Measurements from ENCODE around the gene NPC2.

Gene NPC2

GRCh38 chr14:74535756-74536325 lies 42.7 kb upstream of the NPC2 start:
- H2AFZ ChIP-seq (ENCODE audit: low read length), result no peak overlapping the region
- no peaks in the 10 kb centered on the region for H3K9me3 ChIP-seq (ENCODE audit: insufficient read depth, low read depth, low read length)
- H3K4me2 ChIP-seq (ENCODE audit: low read depth, low read length, poor library complexity, severe bottlenecking), result no peak overlapping the region
- H3K4me1 ChIP-seq (ENCODE audit: insufficient read depth, low read length, poor library complexity, severe bottlenecking), result no peaks in the 10 kb centered on the region
- H3K79me2 ChIP-seq (ENCODE audit: insufficient read depth, low read length), result no peaks in the 10 kb centered on the region
- no peaks in the 10 kb centered on the region for H3K36me3 ChIP-seq (ENCODE audit: insufficient read depth, low read length)
- no peaks in the 10 kb centered on the region for H3F3A ChIP-seq (ENCODE audit: low read depth)
- no peak overlapping the region for H3K9ac ChIP-seq (ENCODE audit: low read depth, low read length, poor library complexity, severe bottlenecking)
- no peaks in the 10 kb centered on the region for H3K9me2 ChIP-seq (replicated peaks; ENCODE audit: low read depth, low read length)
- TF ChIP-seq, protein P1, sequence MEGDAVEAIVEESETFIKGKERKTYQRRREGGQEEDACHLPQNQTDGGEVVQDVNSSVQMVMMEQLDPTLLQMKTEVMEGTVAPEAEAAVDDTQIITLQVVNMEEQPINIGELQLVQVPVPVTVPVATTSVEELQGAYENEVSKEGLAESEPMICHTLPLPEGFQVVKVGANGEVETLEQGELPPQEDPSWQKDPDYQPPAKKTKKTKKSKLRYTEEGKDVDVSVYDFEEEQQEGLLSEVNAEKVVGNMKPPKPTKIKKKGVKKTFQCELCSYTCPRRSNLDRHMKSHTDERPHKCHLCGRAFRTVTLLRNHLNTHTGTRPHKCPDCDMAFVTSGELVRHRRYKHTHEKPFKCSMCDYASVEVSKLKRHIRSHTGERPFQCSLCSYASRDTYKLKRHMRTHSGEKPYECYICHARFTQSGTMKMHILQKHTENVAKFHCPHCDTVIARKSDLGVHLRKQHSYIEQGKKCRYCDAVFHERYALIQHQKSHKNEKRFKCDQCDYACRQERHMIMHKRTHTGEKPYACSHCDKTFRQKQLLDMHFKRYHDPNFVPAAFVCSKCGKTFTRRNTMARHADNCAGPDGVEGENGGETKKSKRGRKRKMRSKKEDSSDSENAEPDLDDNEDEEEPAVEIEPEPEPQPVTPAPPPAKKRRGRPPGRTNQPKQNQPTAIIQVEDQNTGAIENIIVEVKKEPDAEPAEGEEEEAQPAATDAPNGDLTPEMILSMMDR (conservative IDR thresholded peaks at IDR 0.05; ENCODE audit: low read length), result no peak
- TF ChIP-seq EZH2phosphoT487 (IDR thresholded peaks at IDR 0.05; ENCODE audit: borderline replicate concordance), result no peak
- H4K20me1 ChIP-seq (ENCODE audit: insufficient read depth, low read length, poor library complexity, severe bottlenecking), result no peaks in the 10 kb centered on the region
- H3K4me3 ChIP-seq (ENCODE audit: low read length, poor library complexity, severe bottlenecking), result no peak overlapping the region
- no peaks in the 10 kb centered on the region for H3K27me3 ChIP-seq (ENCODE audit: insufficient read depth, low read length, poor library complexity, severe bottlenecking)

DNA sequence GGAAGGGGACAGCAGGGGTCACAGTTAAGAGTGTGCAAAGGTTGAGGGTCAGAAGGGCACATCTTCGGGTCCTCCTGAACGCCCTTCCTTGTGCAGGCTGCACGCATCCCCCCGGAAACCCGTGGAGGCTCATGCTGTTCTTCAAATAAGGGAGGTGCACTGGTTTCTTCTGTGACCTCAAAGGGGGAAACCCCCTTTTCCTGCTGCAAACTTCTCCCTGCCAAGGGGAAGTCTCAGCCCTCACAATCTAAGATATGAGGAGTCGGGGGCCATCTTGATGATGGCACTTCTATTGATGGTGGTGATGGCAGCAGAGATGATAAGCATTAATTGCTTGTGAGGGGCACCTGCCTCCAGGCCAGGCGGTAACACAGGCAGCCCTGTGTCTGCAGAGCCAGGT lies 40.5 kb upstream of the NPC2 start:
- Histone ChIP-seq H4K20me1 (ENCODE audit: insufficient read depth, low read length, poor library complexity, severe bottlenecking) (no peaks in the 10 kb centered on the region), H3K79me2 (ENCODE audit: insufficient read depth, low read length) (no peaks in the 10 kb centered on the region), H3K9ac (ENCODE audit: low read depth, low read length, poor library complexity, severe bottlenecking) (no peak overlapping the region), H3K27me3 (ENCODE audit: insufficient read depth, low read length, poor library complexity, severe bottlenecking) (no peaks in the 10 kb centered on the region), H3K9me3 (ENCODE audit: insufficient read depth, low read depth, low read length) (no peaks in the 10 kb centered on the region), H3K9me2 (replicated peaks; ENCODE audit: low read depth, low read length) (no peaks in the 10 kb centered on the region), H3K4me1 (ENCODE audit: insufficient read depth, low read length, poor library complexity, severe bottlenecking) (no peaks in the 10 kb centered on the region), H2AFZ (ENCODE audit: low read length) (no peak overlapping the region), H3K36me3 (ENCODE audit: insufficient read depth, low read length) (no peaks in the 10 kb centered on the region), H3K4me2 (ENCODE audit: low read depth, low read length, poor library complexity, severe bottlenecking) (no peak overlapping the region), H3F3A (ENCODE audit: low read depth) (no peaks in the 10 kb centered on the region), H3K4me3 (ENCODE audit: low read length, poor library complexity, severe bottlenecking) (no peak overlapping the region)
- TF ChIP-seq, protein P1 (conservative IDR thresholded peaks at IDR 0.05; ENCODE audit: low read length), result no peak
- TF ChIP-seq EZH2phosphoT487 (IDR thresholded peaks at IDR 0.05; ENCODE audit: borderline replicate concordance), result no peak

DNA sequence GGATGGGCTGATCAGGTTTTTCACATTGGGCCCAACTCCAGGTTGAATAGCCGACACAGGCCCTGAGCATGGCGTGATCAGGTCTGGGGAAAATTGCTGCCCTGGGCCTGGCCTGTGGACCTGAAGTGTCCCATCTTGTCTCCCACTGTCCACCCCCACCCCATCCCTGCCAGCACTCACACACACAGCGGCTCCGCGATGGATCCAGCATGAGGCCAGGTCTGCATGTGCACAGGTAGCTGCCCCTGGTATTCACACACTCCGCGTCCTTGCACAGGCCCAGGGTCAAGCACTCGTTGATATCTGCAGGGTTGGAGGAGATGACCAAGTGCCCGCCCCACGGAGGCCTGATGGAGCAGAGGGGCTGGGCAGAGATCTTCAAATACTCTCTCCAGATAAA lies 39.1 kb upstream of the NPC2 start:
- H3K36me3 ChIP-seq (ENCODE audit: insufficient read depth, low read length), result no peaks in the 10 kb centered on the region
- H3K79me2 ChIP-seq (ENCODE audit: insufficient read depth, low read length), result no peaks in the 10 kb centered on the region
- no peak overlapping the region for H3K4me2 ChIP-seq (ENCODE audit: low read depth, low read length, poor library complexity, severe bottlenecking)

More for the DNA sequence above, 39.1 kb upstream of the NPC2 start:
- TF ChIP-seq, protein P1 (conservative IDR thresholded peaks at IDR 0.05; ENCODE audit: low read length), result no peak
- TF ChIP-seq EZH2phosphoT487 (IDR thresholded peaks at IDR 0.05; ENCODE audit: borderline replicate concordance), result no peak
- Histone ChIP-seq H3K4me3 (ENCODE audit: low read length, poor library complexity, severe bottlenecking) (no peak overlapping the region), H4K20me1 (ENCODE audit: insufficient read depth, low read length, poor library complexity, severe bottlenecking) (no peaks in the 10 kb centered on the region), H3K4me1 (ENCODE audit: insufficient read depth, low read length, poor library complexity, severe bottlenecking) (no peaks in the 10 kb centered on the region), H3F3A (ENCODE audit: low read depth) (no peaks in the 10 kb centered on the region), H3K9ac (ENCODE audit: low read depth, low read length, poor library complexity, severe bottlenecking) (no peak overlapping the region), H3K27me3 (ENCODE audit: insufficient read depth, low read length, poor library complexity, severe bottlenecking) (no peaks in the 10 kb centered on the region), H3K9me3 (ENCODE audit: insufficient read depth, low read depth, low read length) (no peaks in the 10 kb centered on the region), H3K9me2 (replicated peaks; ENCODE audit: low read depth, low read length) (no peaks in the 10 kb centered on the region), H2AFZ (ENCODE audit: low read length) (no peak overlapping the region)

Measured in Loucy (cell line).